ENCODE results near the gene CRB3.
"Not testable (repeated sequence)": the region's sequence is repeated elsewhere in the genome, so short reads cannot be mapped to it uniquely, and the experiment has no call there.

CRB3 gene

DNA sequence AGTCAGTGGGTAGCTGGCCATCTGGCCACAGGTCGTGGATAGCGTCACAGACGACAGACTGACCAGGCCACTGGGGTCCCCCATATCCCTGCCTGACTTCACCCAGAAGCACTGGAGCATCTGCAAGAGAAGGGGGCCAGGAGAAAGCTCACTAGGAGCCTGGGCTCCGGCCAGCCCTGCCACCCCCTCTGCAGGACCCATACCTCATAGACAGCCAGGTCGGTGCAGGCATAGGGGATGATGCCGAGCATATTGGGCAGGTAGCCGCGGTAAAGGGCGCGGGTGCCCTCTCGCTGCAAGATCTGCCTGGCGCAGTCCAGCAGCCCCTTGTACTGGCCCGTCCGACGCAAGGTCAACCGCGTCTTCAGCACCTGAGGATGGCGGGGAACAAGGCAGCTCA, 36.9 kb upstream of the CRB3 start:
- H3K9me3 Mint-ChIP-seq, result no peaks in the 10 kb centered on the region
- H3K27ac Mint-ChIP-seq, result no peak overlapping the region
- H3K27me3 Mint-ChIP-seq, result peaks cover 9% of the 10 kb centered on the region
- H3K36me3 Mint-ChIP-seq, result peaks cover 4% of the 10 kb centered on the region
- ATAC-seq, result no peak
- H3K4me1 Mint-ChIP-seq, result peaks cover 25% of the 10 kb centered on the region
- no peak overlapping the region for H3K4me3 Mint-ChIP-seq

DNA sequence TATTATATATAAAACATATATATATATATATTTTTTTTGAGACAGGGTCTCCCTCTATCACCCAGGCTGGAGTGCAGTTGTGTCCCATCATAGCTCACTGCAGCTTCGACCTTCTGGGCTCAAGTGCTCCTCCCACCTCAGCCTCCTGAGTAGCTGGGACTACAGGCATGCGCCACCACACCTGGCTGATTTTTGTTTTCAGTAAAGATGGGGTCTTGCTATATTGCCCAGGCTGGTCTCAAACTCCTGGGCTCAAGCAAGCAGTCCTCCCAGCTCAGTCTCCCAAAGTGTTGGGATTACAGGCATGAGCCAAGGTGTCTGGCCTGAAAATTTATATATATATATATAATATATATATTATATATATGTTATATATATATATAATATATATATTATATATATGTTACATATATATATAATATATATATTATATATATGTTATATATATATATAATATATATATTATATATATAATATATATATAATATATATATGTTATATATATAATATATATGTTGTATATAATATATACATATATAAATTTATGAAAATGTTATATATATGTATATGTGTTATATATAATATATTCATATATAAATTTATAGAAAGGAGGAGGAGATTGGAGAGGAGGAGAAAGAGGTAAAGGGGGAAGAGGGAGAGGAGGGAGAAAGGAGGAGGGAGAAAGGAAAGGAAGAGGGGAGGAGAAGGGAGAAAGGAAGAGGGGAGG, 35.2 kb upstream of the CRB3 start:
- not testable (repeated sequence) for H3K27me3 Mint-ChIP-seq, H3K4me1 Mint-ChIP-seq, H3K9me3 Mint-ChIP-seq, H3K4me3 Mint-ChIP-seq, H3K36me3 Mint-ChIP-seq, H3K27ac Mint-ChIP-seq, ATAC-seq

DNA sequence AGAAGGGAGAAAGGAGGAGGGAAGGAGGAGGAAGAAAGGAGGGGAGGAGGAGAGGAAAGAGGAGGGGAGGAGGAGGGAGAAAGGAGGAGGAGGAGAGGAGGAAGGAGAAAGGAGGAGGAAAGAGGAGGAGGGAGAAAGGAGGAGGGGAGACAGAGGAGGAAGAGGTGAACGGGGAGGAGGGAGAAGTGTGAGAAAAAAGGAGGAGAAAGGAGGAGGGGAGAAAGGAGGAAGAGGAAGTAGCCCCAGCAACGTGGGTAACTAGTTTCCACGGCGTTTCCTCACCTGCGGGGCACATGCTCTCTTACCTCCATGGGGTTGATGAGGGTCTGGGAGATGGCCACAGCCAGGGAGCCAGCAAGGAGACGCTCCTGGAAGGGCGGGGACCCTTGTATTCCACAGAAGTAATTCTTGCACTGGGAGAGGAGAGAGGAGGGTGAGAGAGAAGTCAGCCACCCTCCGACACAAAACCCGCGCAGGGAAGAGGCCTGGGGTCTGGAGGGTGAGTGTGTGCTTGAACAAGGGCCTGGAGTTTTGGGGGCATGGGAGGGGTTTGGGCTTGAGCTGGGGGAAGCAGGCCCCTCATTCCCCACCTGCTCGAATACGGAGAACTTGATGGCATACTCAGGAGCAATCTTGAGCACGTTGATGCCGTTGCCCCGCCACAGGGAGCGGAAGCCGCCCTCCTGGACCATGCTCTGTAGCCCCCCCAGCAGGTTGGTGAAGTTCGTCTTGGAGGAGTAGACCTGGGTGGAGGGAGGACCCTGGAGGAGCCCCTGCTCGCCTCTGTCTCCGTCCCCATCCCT, 34.5 kb upstream of the CRB3 start:
- ATAC-seq, result no peak
- Mint-ChIP-seq H3K27ac (no peak overlapping the region), H3K9me3 (no peaks in the 10 kb centered on the region), H3K36me3 (no peaks in the 10 kb centered on the region), H3K4me3 (no peak overlapping the region), H3K27me3 (peaks cover 9% of the 10 kb centered on the region), H3K4me1 (peaks cover 6% of the 10 kb centered on the region)

DNA sequence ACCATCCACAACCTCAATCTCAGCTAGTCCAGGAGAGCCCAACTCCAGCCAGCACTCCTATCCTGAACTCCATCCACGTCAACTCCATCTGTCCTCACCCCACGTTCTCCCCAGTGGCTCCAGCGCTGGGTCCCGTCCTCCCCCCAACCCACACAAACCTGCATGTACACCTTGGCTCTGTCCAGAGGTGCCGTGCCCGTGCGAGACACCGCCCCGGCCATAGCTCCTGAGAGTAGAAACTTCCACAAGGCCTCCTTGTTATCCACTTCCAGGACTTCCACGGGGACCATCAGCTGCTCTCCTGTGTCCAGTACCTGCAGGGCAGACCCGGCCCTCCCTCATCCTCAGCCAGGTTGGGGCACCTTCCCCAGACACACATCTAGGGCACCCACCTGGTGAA, 32.2 kb upstream of the CRB3 start:
- H3K27me3 Mint-ChIP-seq, result peaks cover 9% of the 10 kb centered on the region
- H3K36me3 Mint-ChIP-seq, result no peaks in the 10 kb centered on the region
- H3K4me3 Mint-ChIP-seq, result no peak overlapping the region
- H3K4me1 Mint-ChIP-seq, result no peaks in the 10 kb centered on the region
- peak; percentile 20 for ATAC-seq
- no peaks in the 10 kb centered on the region for H3K9me3 Mint-ChIP-seq
- no peak overlapping the region for H3K27ac Mint-ChIP-seq

DNA sequence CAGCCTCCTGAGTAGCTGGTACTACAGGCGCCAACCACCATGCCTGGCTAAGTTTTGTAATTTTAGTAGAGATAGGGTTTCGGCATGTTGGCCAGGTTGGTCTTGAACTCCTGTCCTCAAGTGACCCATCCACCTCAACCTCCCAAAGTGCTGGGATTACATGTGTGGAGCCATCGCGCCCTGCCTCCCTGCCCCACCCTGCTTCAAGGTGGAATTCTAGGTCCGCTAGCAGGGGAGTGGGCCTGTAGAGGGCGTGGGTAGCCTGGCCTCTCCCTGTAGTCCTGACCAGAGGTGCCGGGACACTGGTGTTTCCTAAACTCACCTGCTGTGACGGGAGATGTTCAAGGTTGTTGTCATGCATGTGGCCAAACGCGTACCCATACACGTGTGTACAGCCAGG, 30.9 kb upstream of the CRB3 start:
- no peak for ATAC-seq
- Mint-ChIP-seq H3K4me1 (no peaks in the 10 kb centered on the region), H3K4me3 (no peak overlapping the region)

DNA sequence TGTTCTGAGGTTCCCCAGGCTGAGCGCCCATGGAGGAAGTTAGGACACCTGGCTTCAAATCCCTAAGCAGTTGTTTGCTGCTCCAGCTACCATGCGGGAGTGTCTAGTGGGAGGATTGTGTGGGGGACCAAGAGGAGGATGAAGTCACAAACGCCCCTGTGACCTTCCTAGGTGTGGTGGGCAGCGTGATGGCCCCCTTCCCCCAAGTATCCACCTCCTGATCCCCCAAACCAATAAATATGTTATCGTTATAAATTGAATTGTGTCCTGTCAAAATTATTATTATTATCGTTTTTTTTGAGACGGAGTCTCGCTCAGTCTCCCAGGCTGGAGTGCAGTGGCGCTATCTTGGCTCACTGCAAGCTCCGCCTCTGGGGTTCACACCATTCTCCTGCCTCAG, 30.4 kb upstream of the CRB3 start, which contains the start of gene SLC25A41:
TSS of gene SLC25A41 (minus strand) at position 101 of the 400 bp plus-strand sequence. CDS start at position 31, 70 bp downstream.
- Mint-ChIP-seq H3K4me1 (no peaks in the 10 kb centered on the region), H3K9me3 (no peaks in the 10 kb centered on the region), H3K36me3 (no peaks in the 10 kb centered on the region)

More for the DNA sequence above, 30.9 kb upstream of the CRB3 start:
- no peaks in the 10 kb centered on the region for H3K9me3 Mint-ChIP-seq
- peaks cover 9% of the 10 kb centered on the region for H3K27me3 Mint-ChIP-seq
- no peaks in the 10 kb centered on the region for H3K36me3 Mint-ChIP-seq
- H3K27ac Mint-ChIP-seq, result no peak overlapping the region

DNA sequence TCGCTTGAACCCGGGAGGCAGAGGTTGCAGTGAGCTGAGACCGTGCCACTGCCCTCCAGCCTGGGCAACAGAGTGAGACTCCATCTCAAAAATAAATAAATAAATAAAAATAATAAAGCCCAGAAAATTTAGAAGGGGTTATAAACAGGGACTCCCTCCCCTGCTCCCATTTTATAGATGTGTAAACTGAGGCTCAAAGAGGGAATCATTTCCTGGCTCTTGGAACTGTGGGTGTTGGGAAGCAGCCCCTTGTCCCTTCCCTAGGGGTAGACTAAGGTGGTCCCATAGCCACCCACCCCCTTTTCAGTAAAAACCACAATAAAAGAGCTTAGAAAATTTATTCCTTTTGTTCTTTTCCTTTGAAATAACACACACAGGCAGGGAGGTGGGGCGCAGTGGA, 24.3 kb upstream of the CRB3 start:
- Mint-ChIP-seq H3K27ac (peak overlapping the region; percentile 63), H3K36me3 (peaks cover 14% of the 10 kb centered on the region), H3K4me3 (no peak overlapping the region), H3K27me3 (no peaks in the 10 kb centered on the region), H3K9me3 (no peaks in the 10 kb centered on the region), H3K4me1 (peaks cover 6% of the 10 kb centered on the region)
- ATAC-seq, result no peak

More for the DNA sequence above, 30.4 kb upstream of the CRB3 start, which contains the start of gene SLC25A41:
- no peak within 1 kb of the TSS for H3K27ac Mint-ChIP-seq
- peaks cover 9% of the 10 kb centered on the region for H3K27me3 Mint-ChIP-seq
- no peak for ATAC-seq
- no peak within 1 kb of the TSS for H3K4me3 Mint-ChIP-seq

DNA sequence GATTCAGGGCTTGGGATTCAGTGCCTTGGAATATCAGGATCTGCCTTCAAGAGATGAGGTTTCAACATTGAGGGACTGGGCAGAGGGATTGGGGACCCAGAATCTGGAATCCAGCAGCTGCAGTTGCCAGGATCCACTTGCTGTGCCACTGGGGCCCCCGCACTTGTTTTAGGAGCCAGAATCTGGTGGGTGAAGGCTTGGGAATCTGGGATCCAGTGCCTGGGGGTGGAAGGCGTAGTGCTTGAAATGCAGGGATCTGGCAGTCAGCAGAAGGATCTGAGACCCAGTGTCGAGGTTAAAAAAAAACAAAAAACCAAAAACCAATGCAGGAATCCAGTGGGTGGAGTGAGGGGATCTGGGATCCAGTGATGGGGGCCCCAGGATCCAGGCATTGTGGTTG, 23.2 kb upstream of the CRB3 start:
- Mint-ChIP-seq H3K36me3 (peaks cover 24% of the 10 kb centered on the region), H3K4me1 (peaks cover 6% of the 10 kb centered on the region), H3K27me3 (no peaks in the 10 kb centered on the region), H3K4me3 (no peak overlapping the region), H3K27ac (peak overlapping the region; percentile 48), H3K9me3 (peaks cover 2% of the 10 kb centered on the region)
- ATAC-seq, result no peak

DNA sequence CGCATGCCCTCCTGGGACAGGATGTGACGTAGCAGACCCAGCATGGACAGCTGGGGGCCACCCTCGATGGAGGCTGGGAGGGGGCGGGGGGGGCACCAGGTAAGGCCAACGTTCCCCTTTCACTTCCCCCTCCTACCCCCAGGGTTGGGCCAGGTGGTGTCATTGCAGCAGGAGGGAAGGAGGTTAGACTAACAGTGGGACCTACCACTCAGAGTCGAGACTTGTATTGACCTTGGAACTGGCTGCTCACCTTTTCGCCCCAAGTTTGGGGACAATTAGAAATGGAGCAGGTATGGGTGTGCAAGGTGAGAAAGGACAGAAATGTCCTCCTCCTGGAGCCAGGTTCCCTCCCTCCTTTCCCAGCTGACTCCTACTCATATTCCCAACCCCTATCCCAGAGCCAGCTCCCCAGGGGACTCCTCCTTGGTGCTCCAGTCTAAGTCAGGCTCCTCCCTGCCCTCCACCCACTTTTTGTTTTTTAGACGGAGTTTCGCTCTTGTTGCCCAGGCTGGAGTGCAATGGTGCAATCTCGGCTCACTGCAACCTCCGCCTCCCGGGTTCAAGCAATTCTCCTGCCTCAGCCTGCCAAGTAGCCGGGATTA, 21.9 kb upstream of the CRB3 start:
- peaks cover 35% of the 10 kb centered on the region for H3K36me3 Mint-ChIP-seq
- no peak for ATAC-seq
- H3K27me3 Mint-ChIP-seq, result no peaks in the 10 kb centered on the region
- no peak overlapping the region for H3K27ac Mint-ChIP-seq
- peaks cover 2% of the 10 kb centered on the region for H3K9me3 Mint-ChIP-seq
- H3K4me1 Mint-ChIP-seq, result peaks cover 6% of the 10 kb centered on the region
- H3K4me3 Mint-ChIP-seq, result no peak overlapping the region

DNA sequence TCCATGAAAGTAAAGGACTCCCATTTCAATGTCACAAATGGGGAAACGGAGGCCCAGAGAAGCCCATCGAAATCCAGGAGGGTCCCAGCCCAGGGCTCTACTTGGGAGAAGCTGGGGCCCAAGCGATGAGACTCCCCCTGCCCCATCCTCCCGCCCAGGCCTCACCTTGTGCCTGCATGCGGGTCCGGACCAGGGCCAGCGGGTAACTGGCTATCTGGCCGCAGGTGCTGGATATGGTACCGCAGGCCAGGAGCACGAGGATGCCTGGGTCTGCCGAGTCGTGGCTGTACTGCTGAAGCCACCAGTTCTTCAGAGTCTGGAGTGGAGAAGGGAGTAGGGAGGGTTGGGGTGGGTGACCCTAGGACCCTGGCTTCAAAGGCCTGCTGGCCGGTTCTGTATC, 20.1 kb upstream of the CRB3 start:
- H3K27ac Mint-ChIP-seq, result no peak overlapping the region
- peaks cover 2% of the 10 kb centered on the region for H3K9me3 Mint-ChIP-seq
- H3K36me3 Mint-ChIP-seq, result peaks cover 35% of the 10 kb centered on the region
- no peak for ATAC-seq
- no peaks in the 10 kb centered on the region for H3K27me3 Mint-ChIP-seq
- H3K4me3 Mint-ChIP-seq, result no peak overlapping the region
- H3K4me1 Mint-ChIP-seq, result peaks cover 6% of the 10 kb centered on the region

DNA sequence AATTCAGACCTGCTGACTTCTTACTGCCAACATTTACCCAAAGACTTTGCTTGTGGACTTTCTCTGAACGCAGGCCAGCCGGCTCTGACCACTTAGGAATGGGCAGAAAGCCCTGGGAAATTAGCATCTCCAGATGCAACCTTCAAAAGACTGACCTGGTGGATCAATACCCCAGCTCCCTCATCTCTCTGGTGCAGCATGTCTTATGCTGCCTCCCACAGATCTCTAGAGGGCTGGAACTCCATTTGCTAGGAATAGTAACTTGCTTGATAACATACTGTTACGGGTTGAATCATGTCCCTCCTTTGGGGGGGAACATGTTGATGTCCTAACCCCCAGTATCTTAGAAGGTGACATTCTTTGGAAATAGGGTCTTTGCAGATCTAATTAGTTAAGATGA, 17.6 kb upstream of the CRB3 start:
- Mint-ChIP-seq H3K27me3 (no peaks in the 10 kb centered on the region), H3K27ac (no peak overlapping the region), H3K36me3 (peaks cover 39% of the 10 kb centered on the region), H3K9me3 (peaks cover 2% of the 10 kb centered on the region), H3K4me3 (no peak overlapping the region), H3K4me1 (no peaks in the 10 kb centered on the region)
- no peak for ATAC-seq

DNA sequence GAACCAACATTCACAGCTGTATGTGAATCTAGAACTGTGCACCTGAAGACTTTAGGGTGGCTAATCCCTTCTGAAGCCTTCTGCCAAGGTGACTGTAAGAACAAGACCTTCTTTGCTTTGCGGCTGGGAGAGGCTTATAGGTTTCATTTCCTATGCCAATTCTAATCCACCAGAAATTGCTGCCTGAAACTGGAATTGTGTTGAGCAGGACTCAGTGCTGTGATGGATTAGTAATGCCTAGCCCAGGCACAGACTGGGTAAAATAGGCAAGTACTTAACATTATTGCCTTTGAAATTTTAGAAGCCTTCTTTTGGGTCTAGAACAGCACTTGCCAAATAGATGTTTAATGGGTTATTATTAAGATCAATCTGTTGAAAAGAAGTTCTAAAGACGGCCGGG, 16.0 kb upstream of the CRB3 start:
- no peak for ATAC-seq
- peaks cover 51% of the 10 kb centered on the region for H3K36me3 Mint-ChIP-seq
- peaks cover 2% of the 10 kb centered on the region for H3K9me3 Mint-ChIP-seq
- H3K27me3 Mint-ChIP-seq, result no peaks in the 10 kb centered on the region
- no peak overlapping the region for H3K27ac Mint-ChIP-seq
- H3K4me1 Mint-ChIP-seq, result no peaks in the 10 kb centered on the region
- no peak overlapping the region for H3K4me3 Mint-ChIP-seq

DNA sequence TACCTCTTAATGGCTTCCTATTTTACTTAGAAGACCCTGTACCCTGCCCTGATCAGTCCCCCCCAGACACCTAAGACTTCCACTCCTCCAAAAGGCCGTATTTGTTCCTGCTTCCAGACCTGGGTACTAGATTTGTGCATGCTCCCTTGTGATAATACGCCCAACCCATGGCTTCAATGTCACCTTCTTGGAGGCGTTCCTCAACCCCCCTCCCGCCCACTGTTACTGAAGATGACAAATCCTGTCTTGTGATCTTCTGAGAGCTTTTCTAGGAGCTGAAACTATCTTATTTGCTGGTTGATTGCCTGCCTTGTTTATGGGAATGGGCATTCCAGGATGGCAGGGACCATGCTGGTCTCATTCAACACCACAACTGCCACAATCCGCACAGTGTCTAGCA, 13.9 kb upstream of the CRB3 start:
- H3K36me3 Mint-ChIP-seq, result peaks cover 65% of the 10 kb centered on the region
- peaks cover 5% of the 10 kb centered on the region for H3K9me3 Mint-ChIP-seq
- H3K4me3 Mint-ChIP-seq, result no peak overlapping the region
- no peaks in the 10 kb centered on the region for H3K27me3 Mint-ChIP-seq
- no peaks in the 10 kb centered on the region for H3K4me1 Mint-ChIP-seq
- ATAC-seq, result no peak
- H3K27ac Mint-ChIP-seq, result no peak overlapping the region

DNA sequence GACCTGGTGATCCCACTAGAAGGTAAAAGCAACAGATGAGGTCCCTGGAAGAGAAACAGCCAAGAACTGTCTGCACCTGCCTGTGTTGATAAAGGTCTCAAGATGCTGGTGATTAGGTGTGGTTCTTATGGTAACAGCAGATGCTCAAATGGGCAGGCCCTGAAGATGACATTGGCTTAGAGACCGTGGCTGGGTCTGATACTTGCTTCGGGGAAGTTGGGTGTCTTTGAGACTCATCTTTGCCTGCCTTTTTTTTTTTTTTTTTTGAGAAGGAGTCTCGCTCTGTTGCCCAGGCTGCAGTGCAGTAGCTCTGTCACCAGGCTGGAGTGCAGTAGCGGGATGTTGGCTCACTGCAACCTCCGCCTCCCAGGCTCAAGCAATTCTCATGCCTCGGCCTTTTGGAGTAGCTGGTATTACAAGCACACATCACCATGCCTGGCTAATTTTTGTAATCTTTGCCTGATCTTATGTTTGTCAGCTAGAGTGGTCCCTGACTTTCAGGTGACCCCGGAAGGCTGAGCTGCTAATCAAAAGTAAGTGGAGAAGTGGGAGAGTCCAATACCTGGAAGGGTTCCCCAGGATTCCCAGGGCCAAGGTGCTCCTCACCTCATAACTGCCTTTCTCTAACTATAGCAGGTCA, 12.4 kb upstream of the CRB3 start:
- no peak overlapping the region for H3K27ac Mint-ChIP-seq
- H3K36me3 Mint-ChIP-seq, result peaks cover 63% of the 10 kb centered on the region

DNA sequence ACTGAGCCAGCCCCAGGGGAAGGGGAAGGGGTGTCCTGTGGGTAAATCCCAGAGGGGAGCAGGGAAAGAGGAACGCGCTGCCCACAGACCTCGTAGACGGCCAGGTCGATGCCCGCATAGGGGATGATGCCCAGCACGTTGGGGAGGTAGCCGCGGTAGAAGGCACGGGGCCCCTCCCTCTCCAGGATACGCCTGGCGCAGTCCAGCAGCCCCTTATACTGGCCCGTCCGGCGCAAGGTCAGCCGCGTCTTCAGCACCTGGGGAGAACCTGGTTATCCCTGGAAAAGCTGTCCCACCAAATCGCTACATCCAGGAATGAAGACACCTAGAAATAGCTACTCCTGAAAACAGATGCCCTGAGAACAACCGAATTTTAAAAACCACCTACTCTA, 11.9 kb upstream of the CRB3 start:
- Mint-ChIP-seq H3K9me3 (peaks cover 4% of the 10 kb centered on the region), H3K4me1 (peaks cover under 1% of the 10 kb centered on the region), H3K27ac (no peak overlapping the region), H3K36me3 (peaks cover 59% of the 10 kb centered on the region), H3K27me3 (no peaks in the 10 kb centered on the region), H3K4me3 (no peak overlapping the region)
- ATAC-seq, result no peak

More for the DNA sequence above, 12.4 kb upstream of the CRB3 start:
- no peak for ATAC-seq
- H3K27me3 Mint-ChIP-seq, result no peaks in the 10 kb centered on the region
- H3K4me1 Mint-ChIP-seq, result no peaks in the 10 kb centered on the region
- peaks cover 4% of the 10 kb centered on the region for H3K9me3 Mint-ChIP-seq
- no peak overlapping the region for H3K4me3 Mint-ChIP-seq
